Activated T-cell treated with anti-CD3 and anti-CD28 coated beads, Interleukin-2, amount 50 U/mL, for 1 hour (primary cell): ENCODE measurements around the gene FAM118A.
"Not testable (repeated sequence)": the region's sequence is repeated elsewhere in the genome, so short reads cannot be mapped to it uniquely, and the experiment has no call there.

Experiments
- DNase-seq: peaks from one replicate; pipeline ENCODE4 v3.0.0-alpha.2; 2020

The FAM118A gene

DNA sequence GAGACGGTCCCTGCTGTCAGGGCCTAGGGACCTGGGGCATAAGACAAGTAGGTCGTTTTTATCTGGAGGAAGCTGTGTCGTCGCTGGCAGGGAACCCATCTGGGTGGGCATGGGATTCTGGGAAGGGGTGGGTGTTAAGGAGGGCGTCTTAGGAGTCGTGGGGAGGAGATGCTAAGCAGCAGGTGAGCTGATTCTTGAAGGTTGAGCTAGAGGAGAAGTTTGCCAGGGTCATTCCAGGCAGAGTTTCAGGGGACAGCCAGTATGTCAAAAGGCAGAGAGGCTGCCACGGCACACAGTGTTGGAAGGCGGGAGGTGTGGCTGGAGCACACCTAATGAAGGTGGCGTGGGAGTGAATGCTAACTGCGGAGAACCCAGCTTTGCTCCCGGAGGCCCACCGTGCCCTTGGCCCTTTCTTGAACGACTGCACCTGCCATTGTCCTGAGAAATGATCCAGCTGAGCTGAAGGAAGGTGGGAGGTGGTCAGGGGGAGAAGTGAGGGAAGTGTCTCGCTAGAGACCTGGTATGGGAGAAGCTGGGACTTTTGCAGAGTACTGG lies 1.3 kb downstream of the FAM118A start:
- DNase-seq: no peak

DNA sequence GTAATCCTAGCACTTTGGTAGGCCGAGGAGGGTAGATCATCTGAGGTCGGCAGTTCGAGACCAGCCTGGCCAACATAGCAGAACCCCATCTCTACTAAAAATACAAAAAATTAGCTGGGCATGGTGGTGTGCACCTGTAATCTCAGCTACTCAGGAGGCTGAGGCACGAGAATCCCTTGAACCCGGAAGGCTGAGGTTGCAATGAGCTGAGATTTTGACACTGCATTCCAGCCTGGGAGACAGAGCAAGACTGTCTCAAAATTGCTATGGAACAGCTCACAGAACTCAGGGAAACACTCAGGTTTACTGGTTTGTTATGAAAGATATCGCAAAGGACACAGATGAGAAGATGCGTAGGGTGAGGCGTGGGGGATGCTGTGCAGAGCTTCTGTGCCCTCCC lies 2.7 kb downstream of the FAM118A start:
- no peak for DNase-seq

DNA sequence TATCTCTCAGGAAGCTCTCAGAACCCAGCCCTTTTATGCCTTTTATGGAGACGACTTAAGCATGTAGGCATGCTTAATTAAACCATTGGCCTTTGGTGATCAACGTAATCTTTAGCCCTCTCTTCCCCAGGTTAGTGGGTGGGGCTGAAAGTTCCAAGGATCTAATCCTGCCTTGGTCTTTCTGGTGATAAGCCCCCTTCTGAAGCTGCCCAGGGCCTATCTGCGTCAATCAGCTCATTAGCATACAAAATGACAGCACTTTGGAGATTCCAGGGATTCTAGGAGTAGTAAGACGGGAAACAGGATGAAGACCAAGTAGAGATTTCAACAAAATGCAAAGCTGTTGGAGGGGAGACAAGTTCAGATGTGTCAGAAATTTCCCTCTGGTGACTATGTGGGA lies 3.1 kb downstream of the FAM118A start:
- no peak for DNase-seq

DNA sequence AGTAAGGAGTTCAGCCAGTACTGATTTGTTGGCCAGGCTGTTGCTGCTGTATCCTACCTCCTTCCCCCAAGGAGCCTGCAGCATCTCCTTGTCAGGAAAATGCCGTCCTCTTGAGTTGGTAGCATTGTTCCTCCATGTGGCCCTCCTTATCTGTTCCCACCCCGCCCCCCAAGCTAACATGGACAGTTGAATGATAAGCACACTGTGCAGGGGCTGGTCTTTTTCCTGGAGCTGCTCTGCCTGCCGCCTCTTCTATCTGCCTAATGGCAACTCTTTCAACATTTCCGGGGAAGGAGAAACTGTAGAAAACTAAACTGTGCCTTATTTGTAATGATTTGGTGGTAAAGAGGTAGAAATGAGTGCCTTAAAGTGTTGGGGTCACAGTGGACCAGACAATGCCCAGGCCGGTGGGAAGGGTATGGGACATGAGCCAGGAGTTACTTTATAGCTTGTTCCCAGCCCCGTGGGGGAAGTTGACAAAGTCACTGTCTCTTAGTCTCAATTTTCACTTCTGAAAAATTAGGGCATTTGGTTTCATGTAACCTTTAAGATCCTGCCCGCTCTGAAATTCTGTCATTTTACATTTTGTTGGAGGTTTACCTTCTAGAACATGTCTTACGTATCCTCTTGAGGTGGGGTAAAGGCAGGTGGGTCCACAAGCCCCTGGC lies 4.5 kb downstream of the FAM118A start:
- DNase-seq: no peak

DNA sequence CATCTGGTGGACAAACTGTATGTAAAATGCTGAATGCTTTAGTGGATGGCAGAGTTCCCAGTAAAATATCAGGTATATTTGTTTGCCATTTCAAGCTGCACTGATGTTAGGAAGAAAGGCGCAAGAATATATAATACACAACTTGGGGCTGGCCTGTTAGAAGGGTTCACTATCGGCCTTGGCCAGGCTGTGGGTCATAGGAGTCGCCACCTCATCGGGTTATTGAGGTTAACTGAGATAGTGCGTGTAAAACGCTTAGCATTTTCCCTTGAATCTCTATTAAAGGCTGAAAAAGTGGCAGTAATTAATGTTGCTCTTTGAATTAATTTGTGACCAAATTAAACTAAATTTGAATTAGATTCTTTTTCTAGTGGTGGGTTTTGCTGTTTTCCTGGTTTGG lies 5.1 kb downstream of the FAM118A start:
- no peak for DNase-seq

DNA sequence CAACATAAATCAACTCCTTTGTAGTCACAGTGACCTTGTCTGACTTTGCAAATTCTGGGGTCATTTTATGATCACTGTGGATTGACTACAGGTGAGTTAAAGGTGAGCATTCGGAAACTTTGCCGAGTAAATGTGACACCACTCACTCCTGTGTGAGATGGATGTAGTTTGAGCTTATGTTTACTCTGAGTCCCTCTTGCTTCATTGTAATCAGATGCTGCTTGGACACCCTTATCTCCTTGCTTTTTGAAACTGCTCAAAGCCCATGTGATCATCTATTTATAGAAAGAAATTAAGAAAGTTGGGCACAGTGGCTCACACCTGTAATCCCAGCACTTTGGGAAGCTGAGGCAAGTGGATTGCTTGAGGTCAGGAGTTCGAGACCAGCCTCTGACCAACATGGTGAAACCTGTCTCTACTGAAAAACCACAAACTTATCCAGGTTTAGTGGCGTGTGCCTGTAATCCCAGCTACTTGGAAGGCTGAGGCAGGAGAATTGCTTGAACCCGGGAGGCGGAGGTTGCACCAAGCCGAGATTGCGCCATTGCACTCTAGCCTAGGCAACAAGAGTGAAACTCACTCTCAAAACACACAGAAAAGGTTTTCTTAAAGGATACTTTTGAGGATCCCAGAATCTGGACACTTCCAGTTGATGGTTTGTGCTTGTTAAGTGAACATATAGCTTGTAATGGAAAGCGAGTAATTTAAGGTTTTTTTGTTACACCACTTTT lies 7.2 kb downstream of the FAM118A start:
- DNase-seq: no peak

DNA sequence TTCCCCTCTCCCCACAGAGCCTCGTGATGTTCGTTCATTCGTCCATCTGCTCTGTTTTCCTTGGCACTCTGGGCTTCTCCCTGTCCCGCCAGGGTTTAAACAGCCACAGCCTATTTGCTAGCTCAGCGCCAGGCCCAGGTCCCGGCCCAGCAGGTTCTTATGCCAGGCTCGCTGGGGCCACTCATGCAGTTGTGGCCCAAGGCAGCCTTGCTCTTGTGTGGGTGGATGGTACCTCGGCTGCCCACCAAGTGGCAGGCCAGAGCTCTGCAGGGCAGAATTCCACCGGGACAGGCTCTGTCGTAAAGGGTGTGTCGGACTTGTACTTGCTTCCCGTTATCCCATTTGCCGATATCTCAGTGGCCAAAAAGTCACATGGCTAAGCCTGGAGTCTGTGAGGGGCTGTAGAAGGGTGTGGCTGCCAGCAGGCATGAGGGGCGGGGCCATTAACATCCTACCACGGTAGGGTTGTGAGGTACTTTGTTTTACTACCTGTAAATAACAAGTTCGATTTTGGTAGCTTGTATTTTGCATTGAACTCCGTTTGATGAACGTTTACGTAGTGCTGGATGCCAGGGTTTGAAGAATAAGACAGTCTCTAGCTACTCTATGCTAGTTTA lies 7.9 kb downstream of the FAM118A start:
- DNase-seq: peak; percentile 56

DNA sequence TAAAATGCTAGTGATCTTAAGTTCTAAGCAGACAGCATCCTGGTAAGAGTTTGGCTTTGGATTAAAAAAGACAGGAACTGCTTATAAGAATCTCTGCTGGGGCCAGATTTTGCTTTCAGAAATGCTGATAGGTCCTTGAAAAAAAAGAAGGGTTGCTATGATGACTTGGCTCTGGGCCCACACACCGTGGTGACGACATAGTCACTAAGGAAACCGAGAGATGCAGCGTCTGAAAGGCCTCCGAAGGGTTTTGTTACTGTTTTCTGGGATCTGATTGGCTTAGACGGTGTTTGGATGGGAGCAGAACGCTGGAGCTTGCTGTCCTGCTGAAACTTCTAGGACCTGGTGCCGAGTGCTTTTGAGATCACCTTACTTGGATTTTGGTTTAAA lies 8.4 kb downstream of the FAM118A start:
- DNase-seq: peak; percentile 86

DNA sequence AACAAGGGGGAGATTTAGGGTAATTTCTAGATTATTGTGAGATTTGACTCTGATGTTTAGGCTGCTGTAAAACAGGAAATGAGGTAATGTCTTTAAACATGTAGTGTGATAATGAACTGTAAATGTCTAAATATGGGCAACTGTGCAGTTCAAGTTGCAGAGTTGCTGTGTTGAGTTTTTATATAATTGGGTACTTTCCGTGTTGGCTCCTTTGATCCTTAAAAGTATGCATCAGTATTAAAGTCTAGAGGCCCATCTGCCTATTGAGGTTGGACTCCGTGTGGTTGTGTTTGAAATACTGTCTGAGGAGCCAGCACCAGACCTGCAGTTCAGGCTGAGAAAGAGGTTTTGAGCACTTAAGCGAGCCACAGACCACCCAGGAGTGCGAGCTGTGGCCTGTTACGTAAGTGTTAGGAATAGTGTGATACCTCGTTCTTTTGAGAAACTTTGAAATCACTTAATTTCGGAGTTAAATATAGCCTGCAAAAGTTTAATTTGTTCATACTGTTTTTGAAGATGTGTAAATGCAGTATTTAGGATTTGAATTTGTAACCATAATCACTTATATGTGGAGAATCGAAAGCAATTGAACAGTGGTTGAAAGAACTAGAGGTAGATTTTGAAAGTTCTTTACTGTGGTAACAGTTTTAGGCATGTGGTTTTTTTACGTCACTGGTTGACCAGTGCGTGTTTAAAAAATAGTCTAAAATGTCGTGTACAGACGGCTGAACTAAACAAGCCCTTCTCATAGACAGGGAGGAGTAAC lies 9.0 kb downstream of the FAM118A start:
- DNase-seq: peak; percentile 65

DNA sequence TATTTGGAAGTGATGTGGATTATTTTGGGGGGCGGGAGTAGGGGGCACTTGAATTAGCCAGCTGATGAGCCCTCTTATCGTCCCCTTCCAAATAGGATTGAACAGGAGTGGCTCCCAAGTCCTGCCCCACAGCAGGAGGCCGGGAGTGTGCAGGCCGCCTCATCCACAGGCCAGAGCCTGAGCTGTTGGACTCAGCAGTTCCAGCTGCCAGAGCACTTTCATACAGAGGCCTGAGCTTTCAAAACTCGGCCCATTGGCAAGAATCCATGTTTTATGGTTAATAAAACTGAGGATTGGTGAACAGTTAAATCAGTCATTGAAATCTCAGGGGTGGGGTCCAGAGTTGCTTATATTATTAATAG lies 9.6 kb downstream of the FAM118A start:
- DNase-seq: peak; percentile 52

DNA sequence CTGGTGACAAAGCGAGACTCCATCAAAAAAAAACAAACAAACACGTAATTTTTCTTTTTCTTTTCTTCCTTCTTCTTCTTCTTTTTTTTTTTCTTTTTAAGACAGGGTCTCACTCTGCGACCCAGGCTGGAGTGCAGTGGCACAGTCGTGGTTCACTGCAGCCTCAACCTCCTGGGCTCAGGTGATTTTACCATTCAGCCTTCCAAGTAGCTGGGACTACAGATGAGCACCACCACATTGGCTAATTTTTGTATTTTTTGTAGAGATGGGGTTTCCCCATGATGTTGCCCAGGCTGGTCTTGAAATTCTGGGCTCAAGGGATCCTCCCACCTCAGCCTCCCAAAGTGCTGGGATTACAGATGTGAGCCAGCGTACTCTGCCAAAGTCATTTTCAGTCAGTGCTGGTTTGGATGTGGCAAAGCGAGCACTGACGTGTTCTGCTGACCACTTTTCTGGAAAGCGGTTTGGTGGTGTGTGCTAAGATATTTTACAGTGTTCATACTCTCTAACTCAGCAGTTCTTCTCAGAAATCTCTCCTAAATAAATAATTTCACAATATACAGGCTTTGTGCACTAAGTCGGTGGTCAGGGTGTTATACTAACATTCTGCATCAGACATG lies 10.7 kb downstream of the FAM118A start:
- no peak for DNase-seq

DNA sequence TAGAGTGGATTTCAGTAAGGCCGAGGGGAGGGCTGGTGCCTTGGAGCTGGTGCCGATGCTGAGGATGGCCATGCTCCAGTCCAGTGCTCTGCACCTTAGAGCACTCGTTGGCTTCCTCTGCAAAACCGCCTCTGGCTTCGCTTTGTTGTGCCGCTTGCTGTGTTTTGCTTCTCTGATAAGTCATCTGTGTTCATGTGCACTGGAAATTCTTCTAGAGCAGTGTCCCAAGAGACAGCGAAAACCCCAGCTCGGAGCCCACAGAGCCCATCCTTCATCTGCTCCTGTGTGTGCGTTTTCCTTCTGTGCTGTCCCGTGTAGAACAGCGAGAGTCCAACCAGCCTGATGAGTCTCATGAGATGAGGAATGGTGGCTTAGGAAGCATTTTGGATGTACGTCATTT lies 12.1 kb downstream of the FAM118A start:
- no peak for DNase-seq

DNA sequence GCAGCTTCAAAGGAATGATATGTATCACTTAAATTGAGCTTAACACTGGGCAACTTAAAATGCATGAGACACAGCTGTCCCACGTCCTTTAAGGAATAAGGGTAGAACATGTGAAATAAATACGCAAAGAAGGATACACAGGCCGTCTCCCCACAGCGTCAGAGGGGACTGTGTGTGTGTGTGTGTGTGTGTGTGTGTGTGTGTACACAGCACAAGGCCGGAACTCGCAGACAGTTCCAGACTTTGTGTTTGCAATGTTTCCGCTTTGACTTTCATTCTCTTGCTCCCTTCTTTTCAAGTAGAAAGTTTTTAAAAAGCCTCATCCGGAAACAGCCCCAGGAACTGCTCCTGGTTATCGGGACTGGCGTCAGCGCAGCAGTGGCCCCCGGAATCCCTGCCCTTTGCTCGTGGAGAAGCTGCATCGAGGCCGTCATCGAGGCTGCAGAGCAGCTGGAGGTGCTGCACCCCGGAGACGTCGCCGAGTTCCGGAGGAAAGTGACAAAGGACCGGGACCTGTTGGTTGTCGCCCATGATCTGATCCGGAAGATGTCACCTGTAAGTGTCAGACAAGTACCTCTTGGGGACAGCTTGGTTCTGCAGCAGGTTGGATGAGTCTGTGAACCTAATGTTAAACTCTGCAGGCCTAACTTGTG lies 13.3 kb downstream of the FAM118A start:
- DNase-seq: no peak

DNA sequence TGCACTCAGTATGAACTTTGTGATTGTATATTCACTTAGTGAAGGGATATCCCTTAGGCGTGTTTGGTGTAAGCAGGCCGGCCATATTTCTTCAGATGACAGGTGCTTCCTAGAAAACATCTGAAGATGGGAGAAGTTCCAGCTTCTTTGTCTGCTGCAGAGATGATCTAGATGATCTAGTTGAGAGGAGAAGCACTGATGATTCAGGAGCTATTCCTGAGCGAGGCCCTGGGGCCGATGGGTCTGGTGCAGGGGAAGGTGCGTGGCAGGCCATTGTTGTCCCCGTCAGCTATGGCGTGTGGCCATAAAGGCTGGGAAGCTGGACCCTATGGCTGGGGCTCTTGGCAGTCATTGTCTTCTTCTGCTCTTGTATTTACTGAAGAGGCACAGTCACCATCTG lies 14.0 kb downstream of the FAM118A start:
- no peak for DNase-seq

DNA sequence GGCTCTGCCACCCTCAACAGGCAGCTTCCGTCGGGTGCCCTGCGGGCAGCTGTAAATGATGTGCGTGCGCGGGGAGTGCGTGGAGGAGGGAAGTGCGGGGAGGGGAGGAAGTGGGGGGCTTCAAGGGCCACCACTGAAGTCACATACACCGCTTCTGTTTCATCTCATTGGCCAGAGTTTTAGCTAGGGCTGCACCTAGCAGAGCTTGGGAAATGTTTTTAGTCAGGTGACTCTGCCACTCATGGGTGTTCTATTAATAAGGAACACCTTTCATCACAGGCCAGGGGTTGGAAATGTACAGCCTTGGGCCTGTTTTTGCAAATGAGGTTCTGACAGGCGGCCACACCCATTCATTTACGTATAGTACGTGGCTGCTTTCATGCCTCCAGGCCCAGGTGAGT lies 14.6 kb downstream of the FAM118A start:
- no peak for DNase-seq

DNA sequence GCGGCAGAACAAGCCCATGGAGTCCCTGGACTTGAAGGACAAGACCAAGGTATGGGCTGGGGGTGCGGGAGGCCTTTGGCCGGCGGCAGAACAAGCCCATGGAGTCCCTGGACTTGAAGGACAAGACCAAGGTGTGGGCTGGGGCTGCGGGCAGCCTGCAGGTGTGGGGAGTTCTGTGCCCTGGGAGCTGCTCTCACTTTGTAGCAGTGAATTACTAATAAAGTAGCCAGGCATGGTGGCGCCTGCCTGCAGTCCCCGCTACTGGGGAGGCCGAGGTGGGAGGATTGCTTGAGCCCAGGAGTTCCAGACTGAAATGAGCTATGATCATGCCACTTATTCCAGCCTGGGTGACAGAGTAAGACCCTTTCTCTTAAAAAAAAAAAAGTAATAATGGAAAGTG lies 18.5 kb downstream of the FAM118A start:
- not testable (repeated sequence) for DNase-seq

DNA sequence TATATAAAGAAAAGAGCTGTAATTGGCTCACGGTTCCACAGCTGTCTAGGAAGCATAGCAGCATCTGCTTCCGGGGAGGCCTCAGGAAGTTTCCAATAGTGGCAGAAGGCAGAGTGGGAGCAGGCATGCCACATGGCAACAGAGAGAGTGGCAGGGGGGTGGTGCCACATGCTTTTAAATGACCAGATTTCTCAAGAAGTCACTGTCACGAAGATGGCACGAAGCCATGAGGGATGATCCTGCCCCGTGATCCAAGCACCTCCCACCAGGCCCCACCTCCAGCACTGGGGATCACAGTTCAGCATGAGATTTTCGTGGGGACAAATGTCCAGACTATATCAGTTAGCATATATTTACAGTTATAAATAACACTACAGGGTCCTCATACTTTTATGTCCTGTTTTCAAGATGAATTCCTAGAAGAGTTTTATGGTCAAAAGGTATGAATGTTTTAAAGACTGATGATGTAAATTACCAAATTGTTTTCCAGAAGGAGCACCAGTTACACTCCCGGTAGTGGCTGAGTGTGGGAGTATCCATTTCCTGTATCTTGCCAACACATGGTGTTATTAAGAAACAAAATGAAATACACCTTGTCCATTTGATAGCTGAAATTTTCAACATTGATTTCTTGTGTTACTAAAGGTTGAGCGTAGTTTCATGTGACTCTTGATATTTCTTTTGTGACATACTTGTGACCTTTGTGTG lies 19.2 kb downstream of the FAM118A start:
- no peak for DNase-seq

DNA sequence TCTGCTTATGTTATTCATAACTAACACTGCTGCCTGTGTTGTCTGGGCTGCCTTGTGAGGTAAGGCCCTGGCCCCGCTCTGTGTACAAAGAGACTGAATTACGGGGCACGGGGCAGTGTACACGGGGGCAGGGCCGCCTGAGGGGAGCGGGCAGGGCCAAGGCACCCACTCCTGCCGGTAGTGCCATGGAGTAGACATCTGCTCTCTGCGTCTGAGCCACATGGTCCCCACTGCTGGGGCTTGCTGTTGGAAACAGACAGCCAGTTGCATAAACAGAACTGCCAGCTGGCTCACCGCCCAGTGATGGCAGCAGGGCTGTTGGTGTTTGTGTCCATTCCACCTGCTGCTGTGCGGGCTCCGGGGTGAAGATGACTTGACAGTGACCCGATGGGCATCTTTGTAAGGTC lies 19.8 kb downstream of the FAM118A start:
- no peak for DNase-seq

DNA sequence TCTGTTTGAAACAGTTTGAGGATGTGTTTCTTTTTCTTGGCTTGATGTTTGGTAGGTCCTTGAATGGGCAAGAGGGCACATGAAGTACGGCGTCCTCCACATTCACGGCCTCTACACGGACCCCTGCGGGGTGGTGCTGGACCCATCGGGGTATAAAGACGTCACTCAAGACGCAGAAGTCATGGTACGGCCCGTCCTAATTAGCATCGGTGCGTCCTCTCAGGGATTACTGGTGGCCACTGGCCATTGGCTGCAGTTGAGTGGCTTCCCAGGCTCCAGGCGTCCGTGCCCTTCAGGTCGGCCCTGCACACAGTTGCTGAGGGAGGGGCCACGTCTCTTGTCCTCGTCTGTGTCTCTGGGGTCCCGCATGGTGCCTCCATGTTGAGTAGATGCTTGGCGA lies 20.8 kb downstream of the FAM118A start:
- no peak for DNase-seq

DNA sequence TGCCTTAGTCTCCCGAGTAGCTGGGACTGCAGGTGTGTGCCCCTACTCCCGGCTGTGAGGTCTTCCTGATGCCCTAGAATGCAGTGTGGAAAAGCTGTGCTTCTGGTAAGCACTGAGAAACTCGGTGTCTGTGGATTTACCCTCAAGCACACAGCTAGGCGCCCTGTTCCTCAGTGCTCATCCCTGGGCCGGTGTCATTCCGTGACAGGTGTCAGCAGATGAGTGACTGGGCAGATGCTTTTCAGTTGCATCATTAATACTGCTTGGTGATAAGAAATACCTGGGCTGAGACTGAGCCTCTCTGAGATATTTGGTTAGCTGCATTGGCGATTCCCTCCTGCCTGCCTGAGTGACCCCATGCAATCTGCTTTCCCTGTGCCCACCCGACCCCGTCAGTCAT lies 21.8 kb downstream of the FAM118A start:
- DNase-seq: peak; percentile 11

DNA sequence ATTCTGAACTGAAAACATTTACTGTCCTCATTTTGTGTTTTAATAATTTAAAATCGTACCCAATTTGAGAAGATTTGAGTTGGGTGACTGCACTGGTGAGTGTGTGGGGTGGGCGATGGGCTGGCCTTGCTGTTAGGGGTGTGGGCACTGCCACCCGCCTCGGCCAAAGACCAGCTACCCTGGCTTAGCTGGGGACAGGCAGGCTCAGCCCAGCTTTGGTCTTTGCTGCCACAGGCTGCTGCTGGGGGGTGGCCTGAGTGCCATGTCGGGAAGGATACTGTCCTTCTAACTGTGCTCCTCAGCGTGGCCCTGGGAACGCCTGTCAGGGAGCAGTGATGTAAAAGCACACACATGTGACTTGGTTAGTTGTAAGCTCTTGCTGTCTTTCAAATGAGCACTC lies 22.3 kb downstream of the FAM118A start:
- DNase-seq: no peak

DNA sequence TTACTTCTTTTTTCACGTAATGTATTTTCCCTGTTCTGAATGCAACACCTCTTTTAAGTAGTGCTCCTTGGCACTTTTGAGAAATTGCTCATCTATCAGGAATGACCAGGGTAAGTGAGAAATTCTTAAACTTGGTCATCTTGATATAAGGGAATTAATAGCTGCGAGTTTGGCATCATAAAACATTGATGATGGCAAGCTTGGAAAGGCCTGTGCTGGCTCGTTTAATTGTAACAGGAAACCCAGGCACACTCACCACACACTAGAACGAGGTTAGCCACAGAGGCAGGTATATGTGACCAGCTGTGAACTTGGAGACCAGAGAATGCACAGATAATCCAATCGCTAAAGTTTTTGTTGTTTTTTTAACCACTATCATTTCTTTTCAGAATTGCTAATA lies 24.3 kb downstream of the FAM118A start:
- DNase-seq: no peak
